ENCODE results near the gene SDHAF3. TPM values are rescaled to one million over a fixed set of nuclear protein-coding genes. Genes with fewer than 3 reads are reported as not detected.
"Not testable (repeated sequence)": the region's sequence is repeated elsewhere in the genome, so short reads cannot be mapped to it uniquely, and the experiment has no call there.

Gene SDHAF3
- 1 to 10 TPM; 8.4 to 9.8 (median 8.6) TPM for polyA plus RNA-seq

GRCh38 chr7:97117372-97118188, at the start of gene SDHAF3:
SDHAF3 (plus strand) TSS chr7:97117698; CDS start chr7:97117724, 26 bp downstream.
- H3K27ac ChIP-seq (ENCODE audit: low read depth, low read length): peak within 1 kb of the TSS; percentile 28
- WGBS, 3 donors: 0 to 1% (median 1%) methylated on average over 59 of the region's 59 CpGs

- 43 to 74% (median 68%) methylated on average over 2 of the region's 2 CpGs for WGBS, 3 donors
- not testable (repeated sequence) for H3K27ac ChIP-seq (ENCODE audit: low read depth, low read length)
These were observed 45.5 kb upstream of the SDHAF3 start for GRCh38 chr7:97072025-97072424.

- 72 to 89% (median 76%) methylated on average over 6 to 7 of the region's 7 CpGs for WGBS, 3 donors
- H3K27ac ChIP-seq (ENCODE audit: low read depth, low read length): no peak overlapping the region
These were observed 41.6 kb upstream of the SDHAF3 start for GRCh38 chr7:97075928-97076327.

- 64 to 74% (median 67%) methylated on average over 9 of the region's 9 CpGs for WGBS, 3 donors
- H3K27ac ChIP-seq (ENCODE audit: low read depth, low read length): no peak overlapping the region
These were observed 39.2 kb upstream of the SDHAF3 start for GRCh38 chr7:97078023-97078969.

GRCh38 chr7:97079300-97079699, 38.2 kb upstream of the SDHAF3 start:
- WGBS, 3 donors: 78 to 88% (median 82%) methylated on average over 4 of the region's 4 CpGs

GRCh38 chr7:97081521-97082300, 35.8 kb upstream of the SDHAF3 start:
- H3K27ac ChIP-seq (ENCODE audit: low read depth, low read length): no peak overlapping the region
- WGBS, 3 donors: 64 to 77% (median 70%) methylated on average over 3 of the region's 3 CpGs

More at GRCh38 chr7:97079300-97079699, 38.2 kb upstream of the SDHAF3 start:
- no peak overlapping the region for H3K27ac ChIP-seq (ENCODE audit: low read depth, low read length)

GRCh38 chr7:97088364-97088763, 29.1 kb upstream of the SDHAF3 start:
- no peak overlapping the region for H3K27ac ChIP-seq (ENCODE audit: low read depth, low read length)
- 41 to 53% (median 45%) methylated on average over 3 of the region's 3 CpGs for WGBS, 3 donors

GRCh38 chr7:97089771-97090170, 27.7 kb upstream of the SDHAF3 start:
- WGBS, 3 donors: 71 to 87% (median 81%) methylated on average over 6 of the region's 6 CpGs
- H3K27ac ChIP-seq (ENCODE audit: low read depth, low read length): no peak overlapping the region

GRCh38 chr7:97090761-97091353, 26.6 kb upstream of the SDHAF3 start:
- H3K27ac ChIP-seq (ENCODE audit: low read depth, low read length): no peak overlapping the region
- 52 to 70% (median 63%) methylated on average over 1 of the region's 1 CpG for WGBS, 3 donors

- no peak overlapping the region for H3K27ac ChIP-seq (ENCODE audit: low read depth, low read length)
- WGBS, 3 donors: 57 to 64% (median 59%) methylated on average over 3 of the region's 3 CpGs
These were observed 23.1 kb upstream of the SDHAF3 start for GRCh38 chr7:97094284-97094930.

GRCh38 chr7:97096037-97096436, 21.5 kb upstream of the SDHAF3 start:
- WGBS, 3 donors: 79 to 90% (median 83%) methylated on average over 2 of the region's 2 CpGs

GRCh38 chr7:97096661-97097060, 20.8 kb upstream of the SDHAF3 start:
- H3K27ac ChIP-seq (ENCODE audit: low read depth, low read length): no peak overlapping the region
- WGBS, 3 donors: 78 to 86% (median 81%) methylated on average over 4 of the region's 4 CpGs

More at GRCh38 chr7:97096037-97096436, 21.5 kb upstream of the SDHAF3 start:
- H3K27ac ChIP-seq (ENCODE audit: low read depth, low read length): no peak overlapping the region

- WGBS, 3 donors: 14 to 19% (median 19%) methylated on average over 8 of the region's 8 CpGs
These were observed 12.7 kb upstream of the SDHAF3 start for GRCh38 chr7:97104719-97105238.

GRCh38 chr7:97107192-97107800, 10.2 kb upstream of the SDHAF3 start:
- WGBS, 3 donors: 73 to 86% (median 78%) methylated on average over 2 of the region's 2 CpGs
- no peak overlapping the region for H3K27ac ChIP-seq (ENCODE audit: low read depth, low read length)

More at GRCh38 chr7:97104719-97105238, 12.7 kb upstream of the SDHAF3 start:
- H3K27ac ChIP-seq (ENCODE audit: low read depth, low read length): no peak overlapping the region

GRCh38 chr7:97116308-97116707, 1.2 kb upstream of the SDHAF3 start:
- H3K27ac ChIP-seq (ENCODE audit: low read depth, low read length): no peak overlapping the region
- 64 to 87% (median 74%) methylated on average over 5 of the region's 5 CpGs for WGBS, 3 donors

- WGBS, 3 donors: 53 to 72% (median 69%) methylated on average over 9 of the region's 9 CpGs
- no peak overlapping the region for H3K27ac ChIP-seq (ENCODE audit: low read depth, low read length)
These were observed 495 bp upstream of the SDHAF3 start for GRCh38 chr7:97117035-97117371.
